IMR-90 (cell line): ENCODE results near the gene BRPF3. TPM values are rescaled to one million over a fixed set of nuclear protein-coding genes. Genes with fewer than 3 reads are reported as not detected.

ENCODE experiments used
- ATAC-seq: fragments of 200-7000 bp; cut with Tn5 transposase; 2 replicates; pipeline ENCODE4 v1.9.1; 2020; ENCODE audit warnings: low read depth, mild to moderate bottlenecking, moderate library complexity
- BruUV-seq: library from RNA; stranded (reverse); fragments of 400-500 nt; replicated peaks from 2 replicates; lab custom pipeline; 2021; lab: Mats Ljungman, UMichigan
- CTCF ChIA-PET: fragments of 300-600 bp; formaldehyde crosslinking; extraction: SDS; loops from one replicate; lab custom pipeline; 2021; ENCODE audit warnings: antibody characterized with exemption; lab: Yijun Ruan, JAX
- POLR2A ChIA-PET: fragments of 300-600 bp; sonication (Branson Sonifier 250); formaldehyde crosslinking; loops from one replicate; lab custom pipeline; 2022; ENCODE audit warnings: antibody characterized with exemption; ENCODE audit not compliant: unreplicated experiment; lab: Charles Lee
- DNase-seq: peaks from one replicate; pipeline ENCODE4 v3.0.0; 2013
- H2AFZ ChIP-seq: replicated peaks from 2 replicates; pipeline ENCODE3; 2013; ENCODE audit warnings: low read length, mild to moderate bottlenecking; ENCODE audit not compliant: poor library complexity
- H2AK5ac ChIP-seq: 2 replicates; pipeline ENCODE4 v1.6.1; 2013; ENCODE audit warnings: low read depth, low read length, inconsistent platforms
- H2AK9ac ChIP-seq: replicated peaks from 2 replicates; pipeline ENCODE3; 2013; ENCODE audit warnings: mild to moderate bottlenecking, low read depth, low read length, moderate library complexity; ENCODE audit not compliant: poor library complexity
- H2BK120ac ChIP-seq: 2 replicates; pipeline ENCODE4 v1.6.1; 2013; ENCODE audit warnings: low read depth, low read length, inconsistent platforms
- H2BK15ac ChIP-seq: 3 replicates; pipeline ENCODE4 v1.6.1; 2013; ENCODE audit warnings: low read depth, low read length, inconsistent platforms
- H2BK20ac ChIP-seq: 2 replicates; pipeline ENCODE4 v1.6.1; 2013; ENCODE audit warnings: low read depth, mild to moderate bottlenecking, inconsistent platforms, low read length, moderate library complexity
- H2BK5ac ChIP-seq: 2 replicates; pipeline ENCODE4 v1.6.1; 2013; ENCODE audit warnings: mild to moderate bottlenecking, low read depth, low read length, inconsistent platforms; ENCODE audit not compliant: poor library complexity, severe bottlenecking
- H3K14ac ChIP-seq: replicated peaks from 2 replicates; pipeline ENCODE4 v1.6.1; 2013; ENCODE audit warnings: low read depth, low read length, inconsistent platforms
- H3K18ac ChIP-seq: 2 replicates; pipeline ENCODE4 v1.6.1; 2013; ENCODE audit warnings: low read depth, low read length, control low read depth
- H3K23ac ChIP-seq: 2 replicates; pipeline ENCODE4 v1.6.1; 2013; ENCODE audit warnings: low read depth, low read length, inconsistent platforms
- H3K27ac ChIP-seq: 2 replicates; pipeline ENCODE4 v1.5.1; 2013; ENCODE audit warnings: mild to moderate bottlenecking, control low read depth, low read length; ENCODE audit not compliant: insufficient read depth
- H3K27me3 ChIP-seq: 2 replicates; pipeline ENCODE4 v1.6.1; 2013; ENCODE audit warnings: low read length; ENCODE audit not compliant: control insufficient read depth, insufficient read depth
- H3K36me3 ChIP-seq: 2 replicates; pipeline ENCODE4 v1.6.1; 2013; ENCODE audit warnings: low read length, mixed read lengths; ENCODE audit not compliant: control insufficient read depth, insufficient read depth
- H3K4ac ChIP-seq: 2 replicates; pipeline ENCODE4 v1.6.1; 2013; ENCODE audit warnings: low read depth, low read length, inconsistent platforms
- H3K4me1 ChIP-seq: 2 replicates; pipeline ENCODE4 v1.6.1; 2013; ENCODE audit warnings: low read length, mixed read lengths; ENCODE audit not compliant: control insufficient read depth, insufficient read depth
- H3K4me2 ChIP-seq: 2 replicates; pipeline ENCODE4 v1.6.1; 2013; ENCODE audit warnings: low read depth, mild to moderate bottlenecking, control low read depth, low read length, moderate library complexity
- H3K4me3 ChIP-seq: 2 replicates; pipeline ENCODE4 v1.5.1; 2013; ENCODE audit warnings: low read depth, mild to moderate bottlenecking, control low read depth, low read length, moderate library complexity; ENCODE audit not compliant: insufficient read depth
- H3K56ac ChIP-seq: 2 replicates; pipeline ENCODE4 v1.6.1; 2013; ENCODE audit warnings: low read length, inconsistent platforms; ENCODE audit not compliant: insufficient read depth; ENCODE audit errors: extremely low read depth
- H3K79me1 ChIP-seq, 2 experiments: 2 replicates each; pipeline ENCODE4 v1.6.1; 2013; ENCODE audit warnings: low read length in 2 of 2, inconsistent platforms in 1 of 2, low read depth in 1 of 2
- H3K9ac ChIP-seq: 2 replicates; pipeline ENCODE4 v1.6.1; 2013; ENCODE audit warnings: low read depth, low read length, control low read depth
- H3K9me1 ChIP-seq: 2 replicates; pipeline ENCODE4 v1.6.1; 2013; ENCODE audit warnings: low read length, inconsistent platforms; ENCODE audit not compliant: insufficient read depth
- H3K9me3 ChIP-seq: 2 replicates; pipeline ENCODE4 v1.6.1; 2013; ENCODE audit warnings: low read length; ENCODE audit not compliant: control insufficient read depth, insufficient read depth
- H4K20me1 ChIP-seq: 2 replicates; pipeline ENCODE4 v1.6.1; 2013; ENCODE audit warnings: low read length, inconsistent platforms; ENCODE audit not compliant: insufficient read depth
- H4K5ac ChIP-seq: 2 replicates; pipeline ENCODE4 v1.6.1; 2013; ENCODE audit warnings: mild to moderate bottlenecking, low read depth, low read length, control low read depth
- H4K8ac ChIP-seq, 2 experiments: 2 replicates each; pipeline ENCODE4 v1.6.1; 2013; ENCODE audit warnings: low read depth in 2 of 2, low read length in 2 of 2, control low read depth in 1 of 2, inconsistent platforms in 1 of 2
- H4K91ac ChIP-seq: 2 replicates; pipeline ENCODE4 v1.6.1; 2013; ENCODE audit warnings: low read depth, low read length, inconsistent platforms; ENCODE audit not compliant: insufficient read depth
- RFX5 ChIP-seq: IDR thresholded peaks from 2 replicates; pipeline ENCODE4 v1.8.0; 2012; ENCODE audit warnings: low read depth, mild to moderate bottlenecking, low read length, moderate library complexity
- WGBS, 2 experiments: methylation state at CpG; one replicate each; pipeline versions ENCODE4 v1.1.5 to v1.1.7; 2013; ENCODE audit warnings: missing lambda C conversion rate in 2 of 2; ENCODE audit not compliant: insufficient read length in 1 of 2; ENCODE audit errors: extremely low coverage in 2 of 2; 5-methylcytosine and 5-hydroxymethylcytosine counted together
- dilution Hi-C: fragments of 300-500 bp; cut with HindIII; formaldehyde crosslinking; loops from one replicate; pipeline ENCODE4 v1.14.3; 2018; ENCODE audit warnings: low sequenced_read_pairs; ENCODE audit not compliant: unreplicated experiment
- in situ Hi-C: fragments of 300-500 bp; cut with MboI; formaldehyde crosslinking; loops from 3 replicates; pipeline ENCODE4 v1.14.3; 2019; ENCODE audit warnings: low sequenced_read_pairs, inconsistent platforms, mixed read lengths
- intact Hi-C: fragments of 100-400 bp; cut with micrococcal nuclease; formaldehyde crosslinking; loops from 2 replicates; pipeline ENCODE4 v1.10.0; 2022
- polyA plus RNA-seq, 3 experiments: library from polyadenylated mRNA; depleted of rRNA; stranded (reverse); fragments of >200 nt; gene quantifications; 2 replicates each; pipeline ENCODE4 v1.2.3, GENCODE V29; 2012; ENCODE audit warnings: low replicate concordance in 1 of 3
- total RNA-seq: library from RNA; depleted of rRNA; stranded (reverse); fragments of >200 nt; gene quantifications from 2 replicates; pipeline ENCODE4 v1.2.3, GENCODE V29; 2012

BRPF3 gene
- total and polyA plus RNA-seq, 2 of the 4 experiments (the other 2 are of a cell fraction) = 10.2 to 17.2 TPM

GRCh38 chr6:36198986-36199385 lies 2.4 kb downstream of the BRPF3 start:
- BruUV-seq = no TSS peak
- POLR2A ChIA-PET = no interaction called here
- H3K23ac ChIP-seq = no peak overlapping the region

More at GRCh38 chr6:36198986-36199385, 2.4 kb downstream of the BRPF3 start:
- peaks cover 62% of the 10 kb centered on the region for H4K20me1 ChIP-seq
- H3K4me3 ChIP-seq = no peak overlapping the region
- no peaks in the 10 kb centered on the region for H3K9me3 ChIP-seq
- no peak overlapping the region for H2AFZ ChIP-seq
- no peak overlapping the region for H3K4ac ChIP-seq
- H2BK120ac ChIP-seq = no peak overlapping the region
- no peak overlapping the region for H4K8ac ChIP-seq
- TF ChIP-seq RFX5 = no peak
- dilution Hi-C loops = no loop called here
- no peak overlapping the region for H3K56ac ChIP-seq
- H4K5ac ChIP-seq = no peak overlapping the region
- 91% methylated on average over 4 of the region's 9 CpGs; no CpG with 5 or more reads in 1 of the 2 experiments for WGBS, 2 experiments
- H3K4me2 ChIP-seq = no peak overlapping the region
- H2BK15ac ChIP-seq = no peak overlapping the region
- in situ Hi-C loops = loop anchor here (10.0 kb wide), 1 partner anchor 174 kb away; the partner anchor contains the start of genes MAPK14 and SLC26A8
- H3K9ac ChIP-seq = no peak overlapping the region
- H3K36me3 ChIP-seq = peaks cover 33% of the 10 kb centered on the region
- no peak overlapping the region for H2AK5ac ChIP-seq
- peaks cover 6% of the 10 kb centered on the region; the same call in 1 of the 2 replicates for H3K4me1 ChIP-seq
- intact Hi-C loops = no loop called here
- H3K27me3 ChIP-seq = no peaks in the 10 kb centered on the region
- no peak overlapping the region for H4K91ac ChIP-seq
- no peak for ATAC-seq
- no peak overlapping the region for H3K27ac ChIP-seq
- DNase-seq = no peak
- H2BK5ac ChIP-seq = no peak overlapping the region
- H3K18ac ChIP-seq = no peak overlapping the region
- no peak overlapping the region for H2AK9ac ChIP-seq
- CTCF ChIA-PET = no interaction called here
- no peak overlapping the region for H2BK20ac ChIP-seq
- H3K14ac ChIP-seq = no peak overlapping the region
- peaks cover 26% of the 10 kb centered on the region for H3K9me1 ChIP-seq
- peaks cover 49 to 72% of the 10 kb centered on the region in 2 experiments for H3K79me1 ChIP-seq
